ENCODE data around the gene NRXN3. TPM values are rescaled to one million over a fixed set of nuclear protein-coding genes. Genes with fewer than 3 reads are reported as not detected.

Gene NRXN3
- polyA plus RNA-seq, 1 donor from 2014 or later = 110 TPM

- Histone ChIP-seq H3K9ac (ENCODE audit: low read length) (no peak overlapping the region), H3F3A (ENCODE audit: insufficient read depth, low read length, poor library complexity, severe bottlenecking) (peaks cover 3% of the 10 kb centered on the region), H3K9me3 (ENCODE audit: low read length) (no peaks in the 10 kb centered on the region), H3K4me3 (ENCODE audit: low read length) (no peak overlapping the region), H3K9me2 (ENCODE audit: insufficient read depth, low read length) (no peaks in the 10 kb centered on the region), H3K79me2 (replicated peaks; ENCODE audit: insufficient read depth, low read length) (peaks cover 3% of the 10 kb centered on the region), H3K36me3 (ENCODE audit: insufficient read depth, low read length) (no peaks in the 10 kb centered on the region), H2AFZ (ENCODE audit: low read depth, low read length) (no peak overlapping the region), H3K27me3 (ENCODE audit: insufficient read depth, low read depth, low read length) (no peaks in the 10 kb centered on the region), H4K20me1 (ENCODE audit: insufficient read depth) (no peaks in the 10 kb centered on the region), H3K4me2 (ENCODE audit: low read length) (no peak overlapping the region), H3K27ac (ENCODE audit: low read length) (no peak overlapping the region)
- TF ChIP-seq POLR2AphosphoS5 (IDR thresholded peaks at IDR 0.05) (no peak), EP300 (conservative IDR thresholded peaks at IDR 0.05; ENCODE audit: poor library complexity, severe bottlenecking) (no peak), MXI1 (conservative IDR thresholded peaks at IDR 0.05; ENCODE audit: poor library complexity, severe bottlenecking) (no peak), EZH2 (IDR thresholded peaks at IDR 0.05; ENCODE audit: borderline replicate concordance, insufficient read depth, low read length, poor library complexity, severe bottlenecking) (no peak), RAD21 (conservative IDR thresholded peaks at IDR 0.05) (no peak), TAF1 (IDR thresholded peaks at IDR 0.05; ENCODE audit: low read depth) (no peak), CTCF (IDR thresholded peaks at IDR 0.05; ENCODE audit: poor library complexity, severe bottlenecking) (no peak), SMC3 (conservative IDR thresholded peaks at IDR 0.05; ENCODE audit: poor library complexity) (no peak)
- TF ChIP-seq, protein P1, sequence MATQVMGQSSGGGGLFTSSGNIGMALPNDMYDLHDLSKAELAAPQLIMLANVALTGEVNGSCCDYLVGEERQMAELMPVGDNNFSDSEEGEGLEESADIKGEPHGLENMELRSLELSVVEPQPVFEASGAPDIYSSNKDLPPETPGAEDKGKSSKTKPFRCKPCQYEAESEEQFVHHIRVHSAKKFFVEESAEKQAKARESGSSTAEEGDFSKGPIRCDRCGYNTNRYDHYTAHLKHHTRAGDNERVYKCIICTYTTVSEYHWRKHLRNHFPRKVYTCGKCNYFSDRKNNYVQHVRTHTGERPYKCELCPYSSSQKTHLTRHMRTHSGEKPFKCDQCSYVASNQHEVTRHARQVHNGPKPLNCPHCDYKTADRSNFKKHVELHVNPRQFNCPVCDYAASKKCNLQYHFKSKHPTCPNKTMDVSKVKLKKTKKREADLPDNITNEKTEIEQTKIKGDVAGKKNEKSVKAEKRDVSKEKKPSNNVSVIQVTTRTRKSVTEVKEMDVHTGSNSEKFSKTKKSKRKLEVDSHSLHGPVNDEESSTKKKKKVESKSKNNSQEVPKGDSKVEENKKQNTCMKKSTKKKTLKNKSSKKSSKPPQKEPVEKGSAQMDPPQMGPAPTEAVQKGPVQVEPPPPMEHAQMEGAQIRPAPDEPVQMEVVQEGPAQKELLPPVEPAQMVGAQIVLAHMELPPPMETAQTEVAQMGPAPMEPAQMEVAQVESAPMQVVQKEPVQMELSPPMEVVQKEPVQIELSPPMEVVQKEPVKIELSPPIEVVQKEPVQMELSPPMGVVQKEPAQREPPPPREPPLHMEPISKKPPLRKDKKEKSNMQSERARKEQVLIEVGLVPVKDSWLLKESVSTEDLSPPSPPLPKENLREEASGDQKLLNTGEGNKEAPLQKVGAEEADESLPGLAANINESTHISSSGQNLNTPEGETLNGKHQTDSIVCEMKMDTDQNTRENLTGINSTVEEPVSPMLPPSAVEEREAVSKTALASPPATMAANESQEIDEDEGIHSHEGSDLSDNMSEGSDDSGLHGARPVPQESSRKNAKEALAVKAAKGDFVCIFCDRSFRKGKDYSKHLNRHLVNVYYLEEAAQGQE (IDR thresholded peaks at IDR 0.05; ENCODE audit: borderline replicate concordance) = no peak
Observed at GRCh38 chr14:79321070-79321469, 1150.9 kb downstream of the NRXN3 start.

- TF ChIP-seq CTCF (IDR thresholded peaks at IDR 0.05; ENCODE audit: poor library complexity, severe bottlenecking) (no peak), SMC3 (conservative IDR thresholded peaks at IDR 0.05; ENCODE audit: poor library complexity) (no peak), TAF1 (IDR thresholded peaks at IDR 0.05; ENCODE audit: low read depth) (no peak), EP300 (conservative IDR thresholded peaks at IDR 0.05; ENCODE audit: poor library complexity, severe bottlenecking) (no peak), RAD21 (conservative IDR thresholded peaks at IDR 0.05) (no peak), POLR2AphosphoS5 (IDR thresholded peaks at IDR 0.05) (no peak), EZH2 (IDR thresholded peaks at IDR 0.05; ENCODE audit: borderline replicate concordance, insufficient read depth, low read length, poor library complexity, severe bottlenecking) (no peak)
- TF ChIP-seq, protein P1 (IDR thresholded peaks at IDR 0.05; ENCODE audit: borderline replicate concordance) = no peak
- H3K27ac ChIP-seq (ENCODE audit: low read length) = peak overlapping the region; percentile 90
- peaks cover 8% of the 10 kb centered on the region for H3F3A ChIP-seq (ENCODE audit: insufficient read depth, low read length, poor library complexity, severe bottlenecking)
- H3K9me3 ChIP-seq (ENCODE audit: low read length) = no peaks in the 10 kb centered on the region
- no peak overlapping the region for H2AFZ ChIP-seq (ENCODE audit: low read depth, low read length)
- H3K36me3 ChIP-seq (ENCODE audit: insufficient read depth, low read length) = no peaks in the 10 kb centered on the region
- peak overlapping the region; percentile 48 for H3K4me3 ChIP-seq (ENCODE audit: low read length)
- H4K20me1 ChIP-seq (ENCODE audit: insufficient read depth) = no peaks in the 10 kb centered on the region
- H3K9ac ChIP-seq (ENCODE audit: low read length) = peak overlapping the region; percentile 51
- no peaks in the 10 kb centered on the region for H3K9me2 ChIP-seq (ENCODE audit: insufficient read depth, low read length)
- no peak overlapping the region for H3K4me2 ChIP-seq (ENCODE audit: low read length)
- H3K27me3 ChIP-seq (ENCODE audit: insufficient read depth, low read depth, low read length) = no peaks in the 10 kb centered on the region
- H3K79me2 ChIP-seq (replicated peaks; ENCODE audit: insufficient read depth, low read length) = no peaks in the 10 kb centered on the region
Observed at GRCh38 chr14:79325071-79325470, 1154.9 kb downstream of the NRXN3 start.
